ENCODE measurements around the gene VIT.
"Not testable (repeated sequence)": the region's sequence is repeated elsewhere in the genome, so short reads cannot be mapped to it uniquely, and the experiment has no call there.

VIT gene

DNA sequence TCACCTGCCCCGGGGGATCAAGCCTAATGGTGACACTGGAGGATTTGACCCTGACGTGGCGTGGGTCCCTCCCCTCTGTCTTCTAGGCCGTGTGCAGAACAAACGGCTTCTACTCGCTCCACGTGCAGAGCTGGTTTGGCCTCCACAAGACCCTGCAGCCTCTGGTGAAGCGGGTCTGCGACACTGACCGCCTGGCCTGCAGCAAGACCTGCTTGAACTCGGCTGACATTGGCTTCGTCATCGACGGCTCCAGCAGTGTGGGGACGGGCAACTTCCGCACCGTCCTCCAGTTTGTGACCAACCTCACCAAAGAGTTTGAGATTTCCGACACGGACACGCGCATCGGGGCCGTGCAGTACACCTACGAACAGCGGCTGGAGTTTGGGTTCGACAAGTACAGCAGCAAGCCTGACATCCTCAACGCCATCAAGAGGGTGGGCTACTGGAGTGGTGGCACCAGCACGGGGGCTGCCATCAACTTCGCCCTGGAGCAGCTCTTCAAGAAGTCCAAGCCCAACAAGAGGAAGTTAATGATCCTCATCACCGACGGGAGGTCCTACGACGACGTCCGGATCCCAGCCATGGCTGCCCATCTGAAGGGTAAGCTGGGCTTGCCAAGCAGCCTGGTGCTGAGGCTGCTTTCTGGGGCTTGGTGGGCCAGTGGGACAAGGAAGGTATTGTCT, 112.0 kb downstream of the VIT start:
- no peak for DNase-seq

DNA sequence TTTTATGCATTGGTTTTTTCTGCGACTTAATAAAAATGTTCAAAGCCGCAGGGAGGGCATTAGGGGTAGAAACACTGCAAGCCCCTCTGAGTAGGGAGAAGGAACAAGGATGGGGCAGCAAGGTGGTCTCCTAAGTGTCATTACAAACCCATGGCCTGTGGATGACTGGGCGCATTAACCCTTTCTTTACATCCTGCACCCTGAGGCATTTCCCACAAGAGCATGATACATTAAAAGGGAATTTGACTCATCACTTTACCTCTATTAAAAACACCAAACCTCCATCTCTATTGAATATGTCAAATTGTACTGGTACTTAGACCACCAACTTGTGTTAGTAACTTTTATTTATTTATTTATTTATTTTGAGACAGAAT, 112.5 kb downstream of the VIT start:
- DNase-seq: no peak

GRCh38 chr2:36811071-36811470, 114.6 kb downstream of the VIT start:
- no peak for DNase-seq

GRCh38 chr2:36812196-36812595, 115.7 kb downstream of the VIT start:
- DNase-seq: no peak

DNA sequence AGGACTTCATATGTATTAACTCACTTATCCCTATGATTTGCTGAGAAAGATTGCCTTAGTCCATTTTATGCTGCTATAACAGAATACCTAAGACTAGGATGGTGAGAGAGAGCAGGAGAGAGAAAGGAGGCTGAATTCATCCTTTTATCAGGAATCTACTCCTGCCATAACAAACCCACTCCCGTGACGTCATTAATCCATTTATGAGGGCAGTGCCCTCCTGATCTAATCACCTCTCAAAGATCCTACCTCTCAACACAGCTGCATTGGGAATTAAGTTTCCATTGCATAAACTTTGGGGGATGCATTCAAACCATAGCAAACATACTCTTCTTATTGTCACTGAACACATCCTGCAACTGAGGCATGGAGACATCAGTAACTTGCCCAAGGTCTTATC, 122.0 kb downstream of the VIT start:
- no peak for DNase-seq

DNA sequence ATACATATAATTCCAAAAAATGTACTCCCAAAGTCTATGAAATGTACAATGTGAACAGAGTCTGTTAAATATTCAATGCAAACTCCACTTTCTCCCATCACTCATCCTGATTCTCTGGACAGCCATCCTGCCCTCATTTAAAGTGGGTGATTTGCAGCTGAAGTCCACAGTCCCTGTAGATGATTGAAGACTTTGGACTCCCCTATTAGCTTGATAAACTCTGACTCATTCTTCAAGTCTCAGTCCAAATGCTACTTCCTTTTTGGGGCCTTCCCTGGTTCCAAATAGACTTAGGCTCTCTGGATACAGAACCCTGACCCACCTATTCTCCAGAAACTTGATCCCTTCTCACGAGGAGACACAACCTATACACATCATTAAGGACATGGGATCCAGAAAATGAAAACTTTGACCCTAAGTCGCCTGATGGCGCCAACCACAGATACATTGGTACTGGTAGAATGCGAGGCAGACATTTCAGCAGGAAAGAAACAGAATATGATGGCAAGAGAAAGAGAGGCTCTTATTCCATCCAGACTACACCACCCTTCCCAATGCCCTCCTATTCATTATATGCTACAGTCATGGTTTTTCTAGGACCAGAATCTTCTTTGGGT, 122.7 kb downstream of the VIT start:
- DNase-seq: no peak

DNA sequence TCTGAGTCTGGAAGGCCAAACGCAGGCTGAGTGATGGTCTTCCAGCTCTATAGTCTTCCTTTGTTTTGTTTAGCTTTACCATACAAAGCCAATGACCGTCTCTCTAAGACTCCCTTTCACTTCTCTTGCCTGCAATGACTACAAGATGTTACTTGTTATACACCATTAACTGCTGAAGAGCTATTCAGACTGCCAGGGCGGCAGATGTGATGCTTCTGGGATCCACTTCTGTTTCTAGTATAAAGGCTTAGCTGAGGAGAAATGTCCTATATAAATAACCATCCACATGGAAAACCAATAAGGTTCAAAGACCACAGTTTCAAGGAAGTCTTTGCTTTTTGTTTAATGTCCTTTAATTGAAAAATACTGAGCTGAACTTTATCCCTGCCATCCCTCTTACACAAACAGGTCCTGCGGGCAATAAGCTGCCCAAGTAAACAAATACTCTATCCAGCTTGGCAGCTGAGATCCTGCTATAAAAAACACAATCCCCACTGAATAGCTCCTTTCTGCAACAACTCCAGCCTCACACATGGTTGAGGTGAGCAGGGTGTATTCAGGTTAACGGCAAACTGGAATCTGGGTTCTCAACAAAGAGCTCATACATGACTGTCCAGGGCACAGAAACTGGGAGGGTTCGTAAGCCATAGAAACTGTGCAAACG, 124.6 kb downstream of the VIT start:
- no peak for DNase-seq

DNA sequence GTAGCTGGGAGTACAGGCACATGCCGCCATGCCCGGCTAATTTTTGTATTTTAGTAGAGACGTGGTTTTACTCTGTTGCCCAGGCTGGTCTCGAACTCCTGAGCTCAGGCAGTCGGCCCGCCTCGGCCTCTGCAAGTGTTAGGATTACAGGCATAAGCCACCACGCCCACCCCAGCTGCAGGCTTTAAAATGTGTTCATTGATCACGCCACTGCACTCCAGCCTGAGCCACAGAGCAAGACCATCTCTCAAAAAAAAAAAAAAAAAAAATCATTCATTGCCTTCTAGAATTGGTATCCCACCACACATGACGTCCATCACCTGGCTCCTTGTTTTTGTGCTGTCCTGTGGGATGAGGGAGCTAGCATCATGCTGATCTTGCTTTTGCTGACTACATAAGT, 127.4 kb downstream of the VIT start:
- DNase-seq: no peak

DNA sequence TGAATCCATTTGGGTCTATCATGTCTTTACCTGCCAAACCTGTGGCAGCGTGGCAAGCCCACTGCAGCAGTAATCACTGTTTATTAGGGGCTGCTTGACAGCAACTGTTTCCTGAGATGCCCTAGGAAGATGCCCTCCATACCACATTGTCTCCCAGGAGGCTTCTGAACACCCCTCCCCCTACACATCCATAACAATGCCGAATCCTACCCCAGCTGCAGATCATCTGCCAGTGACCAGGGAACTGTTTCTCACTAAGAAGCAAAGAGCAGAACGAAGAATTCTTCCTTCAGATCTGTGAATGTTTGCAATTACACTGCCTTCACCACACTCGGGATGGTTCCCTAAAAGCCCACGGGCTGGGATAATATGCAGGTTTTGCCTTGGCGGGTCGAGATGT, 127.8 kb downstream of the VIT start:
- no peak for DNase-seq

- DNase-seq: not testable (repeated sequence)
Observed at GRCh38 chr2:36824683-36825082, 128.2 kb downstream of the VIT start.

GRCh38 chr2:36831185-36831584, 134.7 kb downstream of the VIT start:
- no peak for DNase-seq

DNA sequence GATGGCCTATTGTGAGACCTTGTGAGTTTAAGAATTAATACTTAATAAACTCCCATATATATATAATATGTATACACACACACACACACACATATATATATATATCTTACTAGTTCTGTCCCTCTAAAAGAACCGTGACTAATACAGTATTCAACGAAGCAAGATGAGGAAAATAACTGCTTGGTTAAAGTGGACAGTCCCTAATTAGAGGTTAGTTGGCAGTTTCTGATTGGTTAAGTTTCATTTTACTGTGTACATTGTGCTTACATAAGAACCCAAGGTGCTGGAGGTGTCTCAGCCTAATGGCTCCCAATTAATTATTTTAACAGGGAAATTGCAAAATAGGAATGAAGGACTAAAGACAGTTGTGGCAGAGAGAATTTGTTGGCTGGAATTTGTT, 137.7 kb downstream of the VIT start:
- DNase-seq: no peak

- no peak for DNase-seq
Observed at GRCh38 chr2:36834731-36835524, 138.4 kb downstream of the VIT start.

- no peak for DNase-seq
Observed at GRCh38 chr2:36839976-36840617, 143.6 kb downstream of the VIT start.

GRCh38 chr2:36843838-36844237, 147.3 kb downstream of the VIT start:
- no peak for DNase-seq

DNA sequence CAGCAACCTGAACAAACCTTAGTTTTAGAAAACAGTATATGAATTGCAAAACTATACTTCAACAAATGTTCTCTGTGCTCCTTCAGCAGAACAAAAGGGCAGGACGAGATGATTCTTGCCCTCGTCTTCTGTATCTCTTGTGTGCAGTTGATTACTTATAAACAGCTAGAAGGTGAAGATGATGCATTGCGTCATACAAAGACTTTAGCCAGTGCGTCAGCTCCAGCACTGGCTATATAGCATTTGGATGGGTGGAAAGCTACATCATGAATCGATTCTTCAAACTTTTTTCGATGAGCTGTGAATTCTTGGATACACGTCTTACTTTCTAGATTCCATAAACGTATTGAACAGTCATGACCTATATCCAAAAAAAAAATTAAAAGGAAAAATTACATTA, 152.8 kb downstream of the VIT start:
- no peak for DNase-seq

GRCh38 chr2:36854241-36854640, 157.7 kb downstream of the VIT start:
- DNase-seq: no peak

DNA sequence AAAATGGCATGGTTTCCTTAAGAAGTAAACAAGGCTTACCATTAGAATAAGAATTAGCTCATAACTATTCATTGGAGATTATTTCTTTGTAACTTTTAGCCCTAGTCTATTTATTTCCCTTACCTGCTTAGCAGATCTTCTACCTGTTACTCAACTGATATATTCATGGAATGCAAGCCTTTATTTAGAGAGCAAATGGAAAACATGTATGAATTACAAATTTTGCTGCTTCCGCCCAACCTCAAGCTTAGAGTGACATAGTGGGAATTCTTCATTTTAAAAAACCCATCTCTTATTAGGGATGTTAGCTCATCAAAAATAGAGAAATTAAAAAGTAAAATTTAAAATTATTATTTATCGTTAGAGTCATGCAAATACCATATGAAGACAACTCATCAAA, 158.9 kb downstream of the VIT start:
- no peak for DNase-seq

DNA sequence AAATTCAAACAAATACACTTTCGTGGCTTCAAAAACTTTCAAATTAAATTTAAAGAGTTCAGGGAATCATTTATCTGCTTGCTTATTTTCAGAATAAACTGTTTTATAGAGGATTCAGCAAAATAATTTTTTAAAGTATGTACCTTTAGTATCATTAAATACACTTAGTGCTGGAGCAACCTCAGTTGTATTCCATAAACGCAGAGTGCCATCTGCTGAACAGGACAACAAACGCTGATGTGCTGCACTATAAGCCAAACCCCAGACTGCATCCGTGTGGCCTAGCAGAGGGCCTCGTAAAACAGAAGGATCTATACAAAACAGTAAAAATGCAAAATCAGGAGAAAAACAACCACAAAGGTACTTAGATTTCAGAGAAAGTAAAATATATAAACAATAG, 161.2 kb downstream of the VIT start:
- DNase-seq: no peak

- no peak for DNase-seq
Observed at GRCh38 chr2:36858551-36859365, 162.3 kb downstream of the VIT start.

DNA sequence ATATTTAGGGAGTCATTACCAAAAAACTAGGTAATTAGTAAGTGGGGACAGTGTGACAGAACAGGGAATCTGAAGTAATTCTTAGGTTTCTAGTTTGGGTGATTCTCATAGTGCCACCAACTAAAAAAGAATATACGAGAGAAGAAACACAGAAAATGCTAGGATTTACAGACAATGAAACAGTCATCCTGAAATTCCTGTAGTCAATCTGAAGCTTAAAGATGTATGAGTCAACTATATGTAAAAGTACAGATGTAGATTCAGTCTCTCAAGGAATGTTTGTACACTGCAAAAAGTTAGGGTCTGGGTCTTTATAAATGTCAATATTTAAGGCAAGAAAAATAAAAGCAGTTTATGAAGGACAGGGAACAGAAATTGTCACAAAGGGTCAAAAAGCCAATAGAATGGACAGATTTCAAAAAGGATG, 162.9 kb downstream of the VIT start:
- DNase-seq: no peak

- no peak for DNase-seq
Observed at GRCh38 chr2:36861896-36862295, 165.4 kb downstream of the VIT start.
